DMS53 treated with DMSO at 0.1 percent for 48 hours (cell line): ENCODE results near the gene TMIGD1.
A peak's percentile ranks its signal among the peaks of the same experiment; 100 is the strongest.

ENCODE experiments used
- DNase-seq: peaks from one replicate; lab custom pipeline; 2025; ENCODE audit not compliant: unreplicated experiment; lab: John Stamatoyannopoulos, UW

TMIGD1 gene

GRCh38 chr17:30332057-30332542 lies 1.8 kb downstream of the TMIGD1 start:
- DNase-seq, result no peak

GRCh38 chr17:30326809-30327208 lies 7.0 kb downstream of the TMIGD1 start:
- DNase-seq, result no peak

- no peak for DNase-seq
Measured at GRCh38 chr17:30324723-30325122, 9.1 kb downstream of the TMIGD1 start.

GRCh38 chr17:30323895-30324319 lies 9.9 kb downstream of the TMIGD1 start:
- peak; percentile 21 for DNase-seq

GRCh38 chr17:30323262-30323894 lies 10.5 kb downstream of the TMIGD1 start:
- DNase-seq, result peak; percentile 57

- peak; percentile 88 for DNase-seq
Measured at GRCh38 chr17:30321314-30321713, 12.5 kb downstream of the TMIGD1 start.

- no peak for DNase-seq
Measured at GRCh38 chr17:30318155-30318554, 15.7 kb downstream of the TMIGD1 start.

- no peak for DNase-seq
Measured at GRCh38 chr17:30316736-30317135, 17.1 kb downstream of the TMIGD1 start.

GRCh38 chr17:30315106-30315505 lies 18.8 kb downstream of the TMIGD1 start:
- no peak for DNase-seq

- DNase-seq, result no peak
Measured at GRCh38 chr17:30314474-30314873, 19.4 kb downstream of the TMIGD1 start.

- no peak for DNase-seq
Measured at GRCh38 chr17:30312226-30312625, 21.6 kb downstream of the TMIGD1 start.

GRCh38 chr17:30310562-30310961 lies 23.3 kb downstream of the TMIGD1 start:
- DNase-seq, result no peak

GRCh38 chr17:30309591-30309990 lies 24.3 kb downstream of the TMIGD1 start:
- DNase-seq, result no peak

GRCh38 chr17:30308406-30308805 lies 25.5 kb downstream of the TMIGD1 start:
- no peak for DNase-seq

- no peak for DNase-seq
Measured at GRCh38 chr17:30304778-30305177, 29.1 kb downstream of the TMIGD1 start.

- DNase-seq, result no peak
Measured at GRCh38 chr17:30302241-30302640, 31.6 kb downstream of the TMIGD1 start.

- no peak for DNase-seq
Measured at GRCh38 chr17:30300818-30301217, 33.0 kb downstream of the TMIGD1 start.

GRCh38 chr17:30299000-30299399 lies 34.9 kb downstream of the TMIGD1 start:
- DNase-seq, result no peak

- no peak for DNase-seq
Measured at GRCh38 chr17:30297715-30298114, 36.1 kb downstream of the TMIGD1 start.

- no peak for DNase-seq
Measured at GRCh38 chr17:30296499-30297080, 37.3 kb downstream of the TMIGD1 start.

GRCh38 chr17:30292286-30292858 lies 41.5 kb downstream of the TMIGD1 start:
- DNase-seq, result peak; percentile 7

GRCh38 chr17:30291543-30292285 lies 42.1 kb downstream of the TMIGD1 start, which contains the start of gene BLMH:
Gene BLMH (minus strand): TSS chr17:30291944. CDS start chr17:30291819, 125 bp downstream.
- peak; percentile 46 for DNase-seq
